Upper lobe of left lung (tissue), 6 donors: ENCODE measurements around the gene RACGAP1. TPM values are rescaled to one million over a fixed set of nuclear protein-coding genes. Genes with fewer than 3 reads are reported as not detected.
A peak's percentile ranks its signal among the peaks of the same experiment; 100 is the strongest.

Source experiments
- ATAC-seq, 2 donors: fragments of 200-7000 bp; cut with Tn5 transposase; one replicate each; pipeline ENCODE4 v1.9.1; 2022; ENCODE audit warnings: mild to moderate bottlenecking in 2 of 2, moderate library complexity in 2 of 2; ENCODE audit not compliant: low FRiP score in 2 of 2
- DNase-seq, 2 donors: peaks; one replicate each; pipeline ENCODE4 v3.0.0-alpha.2; 2019 to 2020
- H3K27ac ChIP-seq, 4 donors: fragments of 200-600 bp; sonication (generic); one replicate each; pipeline ENCODE4 v1.5.1; 2016 to 2019
- H3K27me3 ChIP-seq, 4 donors: fragments of 200-600 bp; sonication (generic); one replicate each; pipeline ENCODE4 v1.5.1; 2017 to 2019
- H3K36me3 ChIP-seq, 4 donors: fragments of 200-600 bp; sonication (generic); one replicate each; pipeline ENCODE4 v1.5.1; 2016 to 2019
- H3K4me1 ChIP-seq, 4 donors: fragments of 200-600 bp; sonication (generic); one replicate each; pipeline ENCODE4 v1.5.1; 2018 to 2019
- H3K4me3 ChIP-seq, 4 donors: fragments of 200-600 bp; sonication (generic); one replicate each; pipeline ENCODE4 v1.5.1; 2017 to 2019; ENCODE audit warnings: mild to moderate bottlenecking in 2 of 4, moderate library complexity in 1 of 4
- H3K9me3 ChIP-seq, 4 donors: fragments of 200-600 bp; sonication (generic); one replicate each; pipeline ENCODE4 v1.5.1; 2018 to 2019
- EP300 ChIP-seq, 4 donors: sonication (generic); formaldehyde crosslinking; IDR thresholded peaks; one replicate each; pipeline ENCODE4 v1.5.1; 2017; ENCODE audit warnings: antibody characterized with exemption in 4 of 4, control low read depth in 2 of 4
- POLR2A ChIP-seq, 4 donors: fragments of 450-650 bp; IDR thresholded peaks; one replicate each; pipeline ENCODE4 v1.5.1; 2016 to 2017; ENCODE audit warnings: antibody characterized with exemption in 4 of 4, mild to moderate bottlenecking in 2 of 4
- POLR2AphosphoS5 ChIP-seq, 2 donors: sonication (generic); formaldehyde crosslinking; IDR thresholded peaks; one replicate each; pipeline ENCODE4 v1.5.1; 2017; ENCODE audit warnings: antibody characterized with exemption in 2 of 2
- WGBS, 2 donors: methylation state at CpG; one replicate each; pipeline ENCODE4 v1.1.5; 2017 to 2018; 5-methylcytosine and 5-hydroxymethylcytosine counted together
- total RNA-seq, 6 donors: library from RNA; depleted of rRNA in 4 of 6; stranded (reverse); fragments of >200 nt in 4 of 6; gene quantifications; one replicate each; pipeline versions ENCODE4 v1.1.0 to v1.2.1, GENCODE V29; 2016 to 2021
- TF ChIP-seq, protein P1 (sequence below), 6 experiments: fragments of 450-650 bp in 4 of 6; fragments of 200-600 bp in 2 of 6; sonication (generic) in 2 of 6; IDR thresholded peaks; one replicate each; pipeline ENCODE4 v1.5.1; 2016 to 2019; ENCODE audit warnings: antibody characterized with exemption in 6 of 6
- donor health status: DM: no; HTN: no; CAD: no; lungs with moderate emphysema.
- donor health status: DM: no; HTN: yes; CAD: no; lungs with severe emphysema.

The RACGAP1 gene
- total RNA-seq, 6 donors from 2014 or later, result 10.3 to 22.4 (median 18.4) TPM

DNA sequence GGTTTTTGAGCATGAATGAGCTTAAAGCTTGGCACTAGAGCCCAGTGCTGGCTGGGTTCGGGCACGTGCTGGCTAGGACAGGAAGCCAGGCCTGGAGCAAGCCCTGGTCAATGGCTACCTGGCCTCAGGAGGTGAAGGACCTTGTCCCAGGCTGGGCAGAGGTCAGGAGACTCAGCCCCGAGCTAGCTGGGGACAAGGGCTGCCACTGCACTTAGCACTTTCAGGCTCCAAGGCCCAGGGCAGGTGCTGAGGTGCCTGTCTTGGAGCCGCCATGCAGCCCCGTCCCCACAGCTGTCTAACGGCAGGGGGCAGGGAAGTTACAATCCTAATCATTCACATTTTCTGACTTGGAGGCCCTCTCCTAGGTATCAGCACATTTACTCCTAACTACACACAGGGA is 56.8 kb downstream of the RACGAP1 start:
- Histone ChIP-seq H3K27me3 (peaks cover 0 to 4% (median 0%) of the 10 kb centered on the region in 4 donors), H3K36me3 (no peaks in the 10 kb centered on the region), H3K4me3 (no peak overlapping the region), H3K27ac (no peak overlapping the region), H3K4me1 (peaks cover 8 to 31% (median 23%) of the 10 kb centered on the region in 4 donors), H3K9me3 (no peaks in the 10 kb centered on the region)
- 83 to 92% methylated on average over 2 to 6 of the region's 6 CpGs for WGBS, 2 donors
- DNase-seq (no peak), ATAC-seq (no peak)
- TF ChIP-seq POLR2AphosphoS5 (IDR thresholded peaks at IDR 0.05), result no peak
- no peak for TF ChIP-seq POLR2A (IDR thresholded peaks at IDR 0.05)
- TF ChIP-seq EP300 (IDR thresholded peaks at IDR 0.05), result no peak
- TF ChIP-seq, protein P1, sequence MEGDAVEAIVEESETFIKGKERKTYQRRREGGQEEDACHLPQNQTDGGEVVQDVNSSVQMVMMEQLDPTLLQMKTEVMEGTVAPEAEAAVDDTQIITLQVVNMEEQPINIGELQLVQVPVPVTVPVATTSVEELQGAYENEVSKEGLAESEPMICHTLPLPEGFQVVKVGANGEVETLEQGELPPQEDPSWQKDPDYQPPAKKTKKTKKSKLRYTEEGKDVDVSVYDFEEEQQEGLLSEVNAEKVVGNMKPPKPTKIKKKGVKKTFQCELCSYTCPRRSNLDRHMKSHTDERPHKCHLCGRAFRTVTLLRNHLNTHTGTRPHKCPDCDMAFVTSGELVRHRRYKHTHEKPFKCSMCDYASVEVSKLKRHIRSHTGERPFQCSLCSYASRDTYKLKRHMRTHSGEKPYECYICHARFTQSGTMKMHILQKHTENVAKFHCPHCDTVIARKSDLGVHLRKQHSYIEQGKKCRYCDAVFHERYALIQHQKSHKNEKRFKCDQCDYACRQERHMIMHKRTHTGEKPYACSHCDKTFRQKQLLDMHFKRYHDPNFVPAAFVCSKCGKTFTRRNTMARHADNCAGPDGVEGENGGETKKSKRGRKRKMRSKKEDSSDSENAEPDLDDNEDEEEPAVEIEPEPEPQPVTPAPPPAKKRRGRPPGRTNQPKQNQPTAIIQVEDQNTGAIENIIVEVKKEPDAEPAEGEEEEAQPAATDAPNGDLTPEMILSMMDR (IDR thresholded peaks at IDR 0.05), result no peak

DNA sequence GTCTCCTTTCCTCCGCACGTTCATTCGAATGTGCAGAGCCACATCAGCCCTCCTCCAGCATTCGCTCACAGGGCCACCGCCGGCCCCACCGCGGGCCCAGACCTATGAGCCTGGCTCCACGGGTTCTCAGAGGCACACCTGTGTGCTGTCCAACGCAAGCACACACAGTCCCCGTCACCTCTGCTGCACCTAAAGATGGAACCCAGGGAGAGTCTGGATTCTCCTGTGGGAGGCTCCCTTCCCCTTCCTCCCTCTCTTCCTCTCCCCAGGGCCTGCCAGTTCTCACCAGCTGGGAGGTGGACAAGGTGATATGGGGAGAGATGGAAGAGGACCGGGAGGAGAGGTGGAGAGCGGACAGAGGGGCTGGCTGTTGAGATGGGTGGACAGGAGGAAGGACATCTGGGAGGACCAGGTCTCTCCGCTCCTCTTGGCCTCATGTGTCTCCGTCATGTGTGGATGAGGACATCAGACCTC is 57.5 kb downstream of the RACGAP1 start:
- TF ChIP-seq POLR2A (IDR thresholded peaks at IDR 0.05) (no peak), POLR2AphosphoS5 (IDR thresholded peaks at IDR 0.05) (no peak), EP300 (IDR thresholded peaks at IDR 0.05) (no peak)
- TF ChIP-seq, protein P1 (IDR thresholded peaks at IDR 0.05), result no peak
- no peaks in the 10 kb centered on the region for H3K9me3 ChIP-seq
- no peak overlapping the region for H3K27ac ChIP-seq
- H3K27me3 ChIP-seq, result peaks cover 0 to 5% (median 0%) of the 10 kb centered on the region in 4 donors
- H3K36me3 ChIP-seq, result no peaks in the 10 kb centered on the region
- peaks cover 8 to 38% (median 25%) of the 10 kb centered on the region in 4 donors for H3K4me1 ChIP-seq
- no peak for DNase-seq
- 44 to 51% methylated on average over 9 to 13 of the region's 15 CpGs for WGBS, 2 donors
- H3K4me3 ChIP-seq, result peak overlapping the region in 3 of 4 donors; percentile 34 to 45 (median 43)
- no peak for ATAC-seq

DNA sequence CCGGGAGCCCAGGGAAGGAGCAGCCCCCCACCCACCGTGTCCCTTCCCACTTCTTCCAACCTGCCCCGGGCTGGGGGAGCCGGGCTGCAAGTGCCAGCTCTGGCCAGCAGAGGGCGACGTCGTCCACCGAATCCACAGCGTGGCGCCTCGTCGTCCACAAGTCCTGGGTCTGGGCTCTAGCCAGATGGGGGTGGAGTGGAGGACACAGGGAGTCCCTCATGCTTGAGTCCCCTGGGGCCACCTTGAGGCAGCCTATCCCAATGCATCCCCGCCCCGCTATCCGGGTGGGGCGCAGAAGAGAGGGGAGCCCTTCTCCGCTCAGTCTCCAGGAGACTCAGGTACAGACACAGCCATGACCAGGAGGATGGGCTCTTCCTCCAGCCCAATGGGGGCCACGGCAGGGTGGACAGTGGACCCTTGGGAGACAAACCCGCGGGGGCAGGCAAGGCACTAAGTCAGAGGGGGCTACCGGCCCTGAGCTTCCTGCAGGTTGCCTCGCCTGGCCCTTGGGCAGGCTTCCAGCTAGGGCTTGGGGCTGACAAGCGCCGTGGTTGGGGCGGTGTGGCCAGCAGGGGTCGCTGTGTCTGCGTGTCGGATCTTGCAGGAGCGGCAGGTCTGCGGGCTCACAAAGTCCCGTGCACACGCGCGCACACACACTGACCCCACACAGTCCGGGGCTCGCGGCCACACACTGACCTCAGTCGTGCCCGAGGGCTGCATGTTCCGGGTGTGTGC is 58.1 kb downstream of the RACGAP1 start:
- ATAC-seq (peak; percentile 90 to 92), DNase-seq (peak; percentile 93 to 98)
- Histone ChIP-seq H3K36me3 (no peaks in the 10 kb centered on the region), H3K4me1 (peaks cover 11 to 44% (median 28%) of the 10 kb centered on the region in 4 donors), H3K9me3 (no peaks in the 10 kb centered on the region), H3K27me3 (peaks cover 0 to 6% (median 0%) of the 10 kb centered on the region in 4 donors), H3K27ac (no peak overlapping the region), H3K4me3 (peak overlapping the region in 3 of 4 donors; percentile 34 to 45 (median 43))
- WGBS, 2 donors, result 1% methylated on average over 12 of the region's 40 CpGs; no CpG with 5 or more reads in 1 of the 2 donors
- no peak for TF ChIP-seq EP300 (IDR thresholded peaks at IDR 0.05)
- TF ChIP-seq, protein P1 (IDR thresholded peaks at IDR 0.05), result peak; percentile 85 to 96 (median 96)

DNA sequence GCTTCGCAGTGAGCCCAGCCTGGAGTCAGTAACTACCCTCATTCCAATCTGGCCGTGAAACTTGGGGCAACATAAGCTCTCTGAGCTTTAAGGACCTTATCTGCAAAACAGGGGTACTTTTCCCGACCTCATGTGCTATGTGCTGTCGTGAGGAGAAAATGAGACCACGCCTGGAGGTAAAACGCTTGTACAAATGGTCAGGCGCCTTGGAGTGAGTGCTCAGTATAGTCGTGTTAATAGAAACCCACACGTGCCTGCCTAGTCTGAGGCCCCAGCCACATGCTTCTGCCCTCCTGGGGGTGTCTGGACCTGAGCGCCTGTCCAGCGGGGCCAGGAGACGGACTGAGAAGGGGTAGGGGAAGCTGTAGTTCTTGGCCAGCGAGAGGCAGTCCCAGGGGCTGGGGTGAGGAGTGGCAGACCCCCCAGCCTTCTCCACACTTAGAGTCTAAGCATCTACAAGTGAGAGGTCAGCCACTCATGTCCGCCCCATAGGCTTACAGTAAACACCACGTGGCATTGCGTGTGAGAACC is 58.7 kb downstream of the RACGAP1 start:
- Histone ChIP-seq H3K27me3 (peaks cover 0 to 12% (median 2%) of the 10 kb centered on the region in 4 donors), H3K36me3 (no peaks in the 10 kb centered on the region), H3K27ac (no peak overlapping the region), H3K4me3 (no peak overlapping the region), H3K9me3 (no peaks in the 10 kb centered on the region), H3K4me1 (peaks cover 12 to 44% (median 31%) of the 10 kb centered on the region in 4 donors)
- ATAC-seq (no peak), DNase-seq (no peak)
- 32 to 34% methylated on average over 13 to 16 of the region's 16 CpGs for WGBS, 2 donors
- TF ChIP-seq, protein P1 (IDR thresholded peaks at IDR 0.05), result no peak
- no peak for TF ChIP-seq EP300 (IDR thresholded peaks at IDR 0.05)
- no peak for TF ChIP-seq POLR2A (IDR thresholded peaks at IDR 0.05)
- TF ChIP-seq POLR2AphosphoS5 (IDR thresholded peaks at IDR 0.05), result no peak
